Smooth muscle cell (in vitro differentiated cells): ENCODE data around the gene LCE1A. TPM values are rescaled to one million over a fixed set of nuclear protein-coding genes. Genes with fewer than 3 reads are reported as not detected.

ENCODE experiments used
- polyA plus RNA-seq: library from polyadenylated mRNA; unstranded; fragments of >200 nt; fragmentation: Nextera tagmentation; extraction: Ambion mirVana; gene quantifications from 2 replicates; pipeline ENCODE4 v1.2.1, GENCODE V29; 2016
- total RNA-seq: library from RNA; depleted of rRNA; stranded (reverse); fragments of >200 nt; gene quantifications from 2 replicates; pipeline ENCODE4 v1.2.3, GENCODE V29; 2014

The LCE1A gene
- total and polyA plus RNA-seq, 2 experiments from 2014 or later = not detected

Other genes starting within 250 kb of the LCE1A start
- gene LCE3D, start 247.0 kb upstream of the LCE1A start, total RNA-seq = not detected in 2 replicates
- gene LCE3D, start 247.0 kb upstream of the LCE1A start, polyA plus RNA-seq = not detected in 2 replicates
- gene LCE3C, start 227.2 kb upstream of the LCE1A start, total RNA-seq = not detected in 2 replicates
- not detected in 2 replicates for gene LCE3C, start 227.2 kb upstream of the LCE1A start, polyA plus RNA-seq
- not detected in 2 replicates for gene LCE3B, start 213.7 kb upstream of the LCE1A start, total RNA-seq
- gene LCE3B, start 213.7 kb upstream of the LCE1A start, polyA plus RNA-seq = not detected in 2 replicates
- not detected in 2 replicates for gene LCE3A, start 204.4 kb upstream of the LCE1A start, total RNA-seq
- not detected in 2 replicates for gene LCE3A, start 204.4 kb upstream of the LCE1A start, polyA plus RNA-seq
- gene LCE2D, start 164.1 kb upstream of the LCE1A start, total RNA-seq = not detected in 2 replicates
- not detected in 2 replicates for gene LCE2D, start 164.1 kb upstream of the LCE1A start, polyA plus RNA-seq
- gene LCE2C, start 152.2 kb upstream of the LCE1A start, total RNA-seq = not detected in 2 replicates
- gene LCE2C, start 152.2 kb upstream of the LCE1A start, polyA plus RNA-seq = not detected in 2 replicates
- gene LCE2B, start 141.3 kb upstream of the LCE1A start, total RNA-seq = not detected in 2 replicates
- not detected in 2 replicates for gene LCE2B, start 141.3 kb upstream of the LCE1A start, polyA plus RNA-seq
- not detected in 2 replicates for gene LCE2A, start 129.1 kb upstream of the LCE1A start, total RNA-seq
- not detected in 2 replicates for gene LCE2A, start 129.1 kb upstream of the LCE1A start, polyA plus RNA-seq
- gene LCE4A, start 119.3 kb upstream of the LCE1A start, total RNA-seq = not detected in 2 replicates
- gene LCE4A, start 119.3 kb upstream of the LCE1A start, polyA plus RNA-seq = not detected in 2 replicates
- gene KPRP, start 69.4 kb upstream of the LCE1A start, total RNA-seq = not detected in 2 replicates
- gene KPRP, start 69.4 kb upstream of the LCE1A start, polyA plus RNA-seq = not detected in 2 replicates
- not detected in 2 replicates for gene LCE1F, start 52.3 kb upstream of the LCE1A start, total RNA-seq
- not detected in 2 replicates for gene LCE1F, start 52.3 kb upstream of the LCE1A start, polyA plus RNA-seq
- gene LCE1E, start 41.2 kb upstream of the LCE1A start, total RNA-seq = not detected in 2 replicates
- gene LCE1E, start 41.2 kb upstream of the LCE1A start, polyA plus RNA-seq = not detected in 2 replicates
- gene LCE1D, start 30.8 kb upstream of the LCE1A start, total RNA-seq = not detected in 2 replicates
- not detected in 2 replicates for gene LCE1D, start 30.8 kb upstream of the LCE1A start, polyA plus RNA-seq
- not detected in 2 replicates for gene LCE1C, start 20.8 kb upstream of the LCE1A start, total RNA-seq
- not detected in 2 replicates for gene LCE1C, start 20.8 kb upstream of the LCE1A start, polyA plus RNA-seq
- gene LCE1B, start 15.5 kb upstream of the LCE1A start, total RNA-seq = not detected in 2 replicates
- not detected in 2 replicates for gene LCE1B, start 15.5 kb upstream of the LCE1A start, polyA plus RNA-seq
- not detected in 2 replicates for gene LCE6A, start 15.4 kb downstream of the LCE1A start, total RNA-seq
- not detected in 2 replicates for gene LCE6A, start 15.4 kb downstream of the LCE1A start, polyA plus RNA-seq
- gene LCE7A, start 32.5 kb downstream of the LCE1A start, total RNA-seq = not detected in 2 replicates
- not detected in 2 replicates for gene LCE7A, start 32.5 kb downstream of the LCE1A start, polyA plus RNA-seq
- not detected in 2 replicates for gene SMCP, start 50.8 kb downstream of the LCE1A start, total RNA-seq
- not detected in 2 replicates for gene SMCP, start 50.8 kb downstream of the LCE1A start, polyA plus RNA-seq
- gene IVL, start 81.1 kb downstream of the LCE1A start, total RNA-seq = 0.67 and 0.94 TPM in 2 replicates
- 0.45 and 0.47 TPM in 2 replicates for gene IVL, start 81.1 kb downstream of the LCE1A start, polyA plus RNA-seq
- gene SPRR5, start 119.7 kb downstream of the LCE1A start, total RNA-seq = 3.2 TPM in 1 of 2 replicates, not detected in the other
- 0.22 TPM in 1 of 2 replicates, not detected in the other for gene SPRR5, start 119.7 kb downstream of the LCE1A start, polyA plus RNA-seq
- 5.9 TPM in 1 of 2 replicates, not detected in the other for gene SPRR4, start 143.2 kb downstream of the LCE1A start, total RNA-seq
- 0.43 TPM in 1 of 2 replicates, not detected in the other for gene SPRR4, start 143.2 kb downstream of the LCE1A start, polyA plus RNA-seq
- gene SPRR1A, start 156.6 kb downstream of the LCE1A start, total RNA-seq = not detected in 2 replicates
- gene SPRR1A, start 156.6 kb downstream of the LCE1A start, polyA plus RNA-seq = 14.9 and 18.0 TPM in 2 replicates
- gene SPRR3, start 174.3 kb downstream of the LCE1A start, total RNA-seq = 55.2 and 107 TPM in 2 replicates
- 15.3 and 24.9 TPM in 2 replicates for gene SPRR3, start 174.3 kb downstream of the LCE1A start, polyA plus RNA-seq
- gene SPRR1B, start 203.7 kb downstream of the LCE1A start, total RNA-seq = 23.8 and 46.5 TPM in 2 replicates
- 38.0 and 82.8 TPM in 2 replicates for gene SPRR1B, start 203.7 kb downstream of the LCE1A start, polyA plus RNA-seq
- gene SPRR2D, start 213.6 kb downstream of the LCE1A start, total RNA-seq = 8.8 and 12.4 TPM in 2 replicates
- 8.1 and 16.9 TPM in 2 replicates for gene SPRR2D, start 213.6 kb downstream of the LCE1A start, polyA plus RNA-seq
- gene SPRR2A, start 230.0 kb downstream of the LCE1A start, total RNA-seq = not detected in 2 replicates
- 0.45 and 1.5 TPM in 2 replicates for gene SPRR2A, start 230.0 kb downstream of the LCE1A start, polyA plus RNA-seq
- not detected in 2 replicates for gene SPRR2B, start 244.1 kb downstream of the LCE1A start, total RNA-seq
- 2.8 TPM in 1 of 2 replicates, not detected in the other for gene SPRR2B, start 244.1 kb downstream of the LCE1A start, polyA plus RNA-seq